Left ventricle myocardium inferior (tissue), 1 donor: ENCODE data around the gene RPS16. TPM values are rescaled to one million over a fixed set of nuclear protein-coding genes. Genes with fewer than 3 reads are reported as not detected.

Experiments used
- DNase-seq: peaks from one replicate; pipeline ENCODE4 v3.0.0-alpha.2; 2020
- H3K27ac ChIP-seq: fragments of 200-600 bp; replicated peaks from 2 replicates; pipeline ENCODE4 v1.8.0; 2021
- H3K27me3 ChIP-seq: fragments of 200-600 bp; 2 replicates; pipeline ENCODE4 v1.8.0; 2021; ENCODE audit warnings: low read depth
- H3K36me3 ChIP-seq: fragments of 200-600 bp; 2 replicates; pipeline ENCODE4 v1.8.0; 2021
- H3K4me1 ChIP-seq: fragments of 200-600 bp; 2 replicates; pipeline ENCODE4 v1.8.0; 2021
- H3K4me3 ChIP-seq: fragments of 200-600 bp; 2 replicates; pipeline ENCODE4 v1.8.0; 2021; ENCODE audit warnings: mild to moderate bottlenecking, moderate library complexity
- H3K9me3 ChIP-seq: fragments of 200-600 bp; replicated peaks from 2 replicates; pipeline ENCODE4 v1.8.0; 2021
- intact Hi-C: fragments of 100-400 bp; cut with micrococcal nuclease; formaldehyde crosslinking; loops from one replicate; pipeline ENCODE4 v1.11.0; 2022
- total RNA-seq: library from RNA; stranded (reverse); fragmentation: NEBNext Ultra II Directional; extraction: Animal tissue kit (Norgen Biotek cat#: 25700); gene quantifications from one replicate; pipeline ENCODE4 v1.2.1, GENCODE V29; 2021
- TF ChIP-seq, protein P1 (sequence below): fragments of 200-600 bp; IDR thresholded peaks from 2 replicates; pipeline ENCODE4 v1.8.0; 2021; ENCODE audit warnings: antibody characterized with exemption, mild to moderate bottlenecking, borderline replicate concordance
- donor health status: DM: no; HTN: yes; CAD: no; lungs with severe emphysema.

The RPS16 gene
- total RNA-seq, 1 donor from 2014 or later: 1,107 TPM

DNA sequence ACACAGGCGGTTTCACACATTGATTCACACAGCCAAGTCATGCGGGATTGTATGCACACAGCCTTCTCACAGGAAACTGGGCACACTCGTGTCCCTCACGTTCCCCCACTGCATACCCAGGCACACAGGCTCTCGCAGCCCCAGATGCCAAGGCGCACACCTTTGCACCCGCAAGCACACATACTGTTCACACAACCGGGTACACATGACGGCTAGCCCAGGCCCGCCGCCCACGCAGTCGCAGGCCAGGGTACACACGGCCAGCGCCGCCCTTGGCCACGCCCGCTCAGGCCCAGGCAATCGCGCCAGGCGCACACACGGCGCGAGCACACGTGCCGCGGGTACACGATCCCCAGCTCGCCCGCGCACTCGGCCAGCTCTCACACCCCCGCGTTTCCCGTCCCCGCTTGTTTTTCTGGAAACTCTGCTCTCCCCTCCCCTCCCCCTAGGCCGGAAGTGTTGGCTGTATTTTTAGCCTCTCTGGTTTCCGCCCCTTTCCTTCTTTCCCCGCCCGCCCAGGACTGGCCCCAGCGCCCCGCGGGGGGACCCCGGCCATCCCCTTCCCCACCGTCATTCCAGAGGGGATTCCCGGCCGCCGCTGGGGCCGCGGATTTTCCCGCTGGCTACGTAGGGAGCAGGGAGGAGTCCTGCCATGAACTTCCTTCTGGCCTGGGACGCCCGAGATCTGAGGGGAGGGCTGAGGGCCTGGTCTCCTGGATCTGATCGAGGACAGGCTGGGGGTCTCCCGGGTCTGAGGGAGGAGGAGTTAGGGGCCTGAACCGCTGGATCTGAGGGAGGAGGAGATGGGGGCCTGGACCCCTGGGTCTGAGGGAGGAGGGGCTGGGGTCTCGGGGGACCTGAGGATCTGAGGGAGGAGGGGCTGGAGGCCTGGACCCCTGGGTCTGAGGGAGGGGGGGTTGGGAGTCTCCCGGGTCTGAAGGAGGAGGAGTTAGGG, 33.1 kb downstream of the RPS16 start:
- peaks cover 73% of the 10 kb centered on the region for H3K4me1 ChIP-seq
- no peaks in the 10 kb centered on the region for H3K27me3 ChIP-seq
- peaks cover 3% of the 10 kb centered on the region for H3K36me3 ChIP-seq
- peak; percentile 94 for DNase-seq
- H3K4me3 ChIP-seq: peak overlapping the region; percentile 73
- H3K9me3 ChIP-seq: no peaks in the 10 kb centered on the region
- peak overlapping the region; percentile 99 for H3K27ac ChIP-seq
- intact Hi-C loops: no loop called here
- TF ChIP-seq, protein P1, sequence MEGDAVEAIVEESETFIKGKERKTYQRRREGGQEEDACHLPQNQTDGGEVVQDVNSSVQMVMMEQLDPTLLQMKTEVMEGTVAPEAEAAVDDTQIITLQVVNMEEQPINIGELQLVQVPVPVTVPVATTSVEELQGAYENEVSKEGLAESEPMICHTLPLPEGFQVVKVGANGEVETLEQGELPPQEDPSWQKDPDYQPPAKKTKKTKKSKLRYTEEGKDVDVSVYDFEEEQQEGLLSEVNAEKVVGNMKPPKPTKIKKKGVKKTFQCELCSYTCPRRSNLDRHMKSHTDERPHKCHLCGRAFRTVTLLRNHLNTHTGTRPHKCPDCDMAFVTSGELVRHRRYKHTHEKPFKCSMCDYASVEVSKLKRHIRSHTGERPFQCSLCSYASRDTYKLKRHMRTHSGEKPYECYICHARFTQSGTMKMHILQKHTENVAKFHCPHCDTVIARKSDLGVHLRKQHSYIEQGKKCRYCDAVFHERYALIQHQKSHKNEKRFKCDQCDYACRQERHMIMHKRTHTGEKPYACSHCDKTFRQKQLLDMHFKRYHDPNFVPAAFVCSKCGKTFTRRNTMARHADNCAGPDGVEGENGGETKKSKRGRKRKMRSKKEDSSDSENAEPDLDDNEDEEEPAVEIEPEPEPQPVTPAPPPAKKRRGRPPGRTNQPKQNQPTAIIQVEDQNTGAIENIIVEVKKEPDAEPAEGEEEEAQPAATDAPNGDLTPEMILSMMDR: no peak

GRCh38 chr19:39401549-39402345, 34.0 kb downstream of the RPS16 start:
- Histone ChIP-seq H3K4me1 (peaks cover 73% of the 10 kb centered on the region), H3K27me3 (no peaks in the 10 kb centered on the region), H3K36me3 (no peaks in the 10 kb centered on the region), H3K4me3 (peak overlapping the region; percentile 73), H3K27ac (peak overlapping the region; percentile 99), H3K9me3 (no peaks in the 10 kb centered on the region)
- no peak for DNase-seq
- intact Hi-C loops: no loop called here
- TF ChIP-seq, protein P1: no peak

DNA sequence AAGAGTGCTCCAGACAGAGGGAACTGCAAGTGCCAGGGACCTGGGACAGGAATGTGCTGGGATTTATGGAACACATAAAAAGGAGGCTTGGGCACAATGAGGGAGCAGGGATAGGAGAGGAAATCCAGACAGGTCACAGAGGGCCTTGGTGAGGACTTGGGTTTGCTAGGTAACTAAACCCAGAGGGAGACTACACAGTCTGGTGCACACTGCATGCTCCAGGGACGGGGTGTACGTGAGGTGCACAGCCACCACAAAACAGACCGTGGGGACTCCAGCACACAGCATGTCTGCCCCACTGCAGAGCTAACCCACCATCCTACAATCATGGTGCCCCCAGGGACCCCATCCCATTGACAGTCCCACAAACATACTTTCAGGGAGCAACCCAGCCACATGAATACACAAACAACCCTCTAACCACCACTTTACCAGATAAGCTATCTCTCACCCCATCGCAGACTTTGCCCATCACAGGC, 34.6 kb downstream of the RPS16 start:
- Histone ChIP-seq H3K36me3 (peaks cover 1% of the 10 kb centered on the region), H3K27me3 (no peaks in the 10 kb centered on the region), H3K4me3 (no peak overlapping the region), H3K27ac (peak overlapping the region; percentile 99), H3K4me1 (peaks cover 72% of the 10 kb centered on the region), H3K9me3 (no peaks in the 10 kb centered on the region)
- TF ChIP-seq, protein P1: no peak
- intact Hi-C loops: no loop called here
- DNase-seq: no peak

- intact Hi-C loops: no loop called here
- no peaks in the 10 kb centered on the region for H3K27me3 ChIP-seq
- peaks cover 62% of the 10 kb centered on the region for H3K4me1 ChIP-seq
- H3K9me3 ChIP-seq: no peaks in the 10 kb centered on the region
- no peak for DNase-seq
- H3K27ac ChIP-seq: peak overlapping the region; percentile 99
- TF ChIP-seq, protein P1: no peak
- H3K4me3 ChIP-seq: no peak overlapping the region
- peaks cover 12% of the 10 kb centered on the region for H3K36me3 ChIP-seq
Measured at GRCh38 chr19:39400061-39400460, 35.7 kb downstream of the RPS16 start.

DNA sequence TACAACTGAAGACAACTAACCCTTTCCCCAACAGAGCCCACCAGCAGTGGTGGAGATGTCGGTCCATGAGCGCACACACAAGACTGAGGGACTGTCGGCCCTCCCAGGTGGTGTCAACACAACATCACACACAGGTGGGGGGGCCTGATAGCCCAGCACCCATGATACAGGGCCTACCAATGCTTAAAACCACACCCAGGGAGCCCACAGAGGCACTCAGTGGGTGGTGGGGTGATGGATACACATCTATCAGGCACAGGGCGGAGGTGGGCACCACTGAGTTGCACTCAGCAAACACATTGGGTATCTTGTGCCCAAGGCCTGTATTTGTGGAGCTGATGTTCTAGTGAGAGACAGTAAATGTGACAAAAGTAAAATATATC, 36.1 kb downstream of the RPS16 start:
- TF ChIP-seq, protein P1: no peak

More for the DNA sequence above, 36.1 kb downstream of the RPS16 start:
- H3K9me3 ChIP-seq: no peaks in the 10 kb centered on the region
- H3K27ac ChIP-seq: peak overlapping the region; percentile 88
- no peak overlapping the region for H3K4me3 ChIP-seq
- peaks cover 58% of the 10 kb centered on the region for H3K4me1 ChIP-seq
- peaks cover 15% of the 10 kb centered on the region for H3K36me3 ChIP-seq
- no peak for DNase-seq
- H3K27me3 ChIP-seq: no peaks in the 10 kb centered on the region
- intact Hi-C loops: no loop called here
